ENCODE measurements around the gene LMOD2.
"Not testable (repeated sequence)": the region's sequence is repeated elsewhere in the genome, so short reads cannot be mapped to it uniquely, and the experiment has no call there.

Gene LMOD2

DNA sequence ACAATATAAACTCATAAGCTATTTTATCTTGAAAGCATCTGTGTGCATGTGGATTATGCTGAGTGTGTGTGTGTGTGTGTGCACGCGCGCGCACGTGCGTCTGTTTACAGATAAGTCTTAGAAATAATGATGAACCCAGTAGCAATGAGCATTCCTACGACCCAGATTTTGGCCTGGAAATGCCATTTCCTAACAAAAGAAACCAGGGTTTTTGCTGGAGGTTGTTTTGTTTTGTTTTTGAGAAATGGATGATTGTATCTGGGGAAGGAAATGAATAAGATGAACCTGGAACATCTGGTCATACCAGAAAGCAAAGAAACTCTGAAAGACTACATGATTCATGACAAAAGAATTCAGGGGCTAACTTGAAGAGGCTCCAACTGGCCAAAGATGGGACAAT, 22.1 kb upstream of the LMOD2 start:
- Histone ChIP-seq H2BK5ac (ENCODE audit: low read length) (no peak overlapping the region), H3K4me3 (ENCODE audit: low read length in 2 of 2) (no peak overlapping the region), H4K91ac (ENCODE audit: low read depth, low read length, poor library complexity) (no peak overlapping the region), H3K4me1 (ENCODE audit: control insufficient read depth in 2 of 2, insufficient read depth in 1 of 2, low read depth in 1 of 2, low read length in 2 of 2) (peaks cover 0 to 3% of the 10 kb centered on the region in 2 donors), H3K27me3 (ENCODE audit: control insufficient read depth in 3 of 3, insufficient read depth in 3 of 3, low read depth in 1 of 3, low read length in 3 of 3) (no peaks in the 10 kb centered on the region), H3K23ac (ENCODE audit: low read depth, low read length, poor library complexity) (no peak overlapping the region), H4K8ac (ENCODE audit: low read depth, low read length) (no peak overlapping the region), H2BK15ac (ENCODE audit: low read length) (no peak overlapping the region), H3K14ac (ENCODE audit: low read length) (no peak overlapping the region), H3K27ac (replicated peaks; ENCODE audit: low read length) (no peak overlapping the region), H3K36me3 (replicated peaks in 1 of 2; ENCODE audit: control insufficient read depth in 2 of 2, insufficient read depth in 2 of 2, low read length in 2 of 2) (no peaks in the 10 kb centered on the region), H2BK120ac (ENCODE audit: low read depth, low read length) (no peak overlapping the region), H3K4me2 (ENCODE audit: insufficient read depth, low read length, poor library complexity, severe bottlenecking) (no peak overlapping the region), H2AK5ac (ENCODE audit: low read depth, low read length) (no peak overlapping the region), H3K79me1 (ENCODE audit: low read depth, low read length) (no peaks in the 10 kb centered on the region), H2AFZ (ENCODE audit: low read length) (peak overlapping the region; percentile 54), H2BK12ac (ENCODE audit: low read length) (no peak overlapping the region), H3K4ac (ENCODE audit: low read length) (no peak overlapping the region), H3K18ac (ENCODE audit: low read length) (no peak overlapping the region), H3K9me3 (replicated peaks in 1 of 2; ENCODE audit: control insufficient read depth in 2 of 2, insufficient read depth in 1 of 2, low read depth in 1 of 2, low read length in 2 of 2) (peaks cover 0 to 2% of the 10 kb centered on the region in 2 donors), H3K9ac (ENCODE audit: low read depth, low read length, poor library complexity) (no peak overlapping the region)
- WGBS, 2 donors (ENCODE audit: extremely low coverage in 2 of 2, insufficient read length in 2 of 2, insufficient replicate concordance in 1 of 2): no CpG with 5 or more reads among the region's 7 CpGs
- no peak for DNase-seq (ENCODE audit: low spot score)

- H3K9ac ChIP-seq (ENCODE audit: low read depth, low read length, poor library complexity); H2AK5ac ChIP-seq (ENCODE audit: low read depth, low read length); H3K4me1 ChIP-seq (ENCODE audit: control insufficient read depth in 2 of 2, insufficient read depth in 1 of 2, low read depth in 1 of 2, low read length in 2 of 2); H3K23ac ChIP-seq (ENCODE audit: low read depth, low read length, poor library complexity); H2BK120ac ChIP-seq (ENCODE audit: low read depth, low read length); H3K4ac ChIP-seq (ENCODE audit: low read length); H3K4me2 ChIP-seq (ENCODE audit: insufficient read depth, low read length, poor library complexity, severe bottlenecking); H2BK15ac ChIP-seq (ENCODE audit: low read length); H3K79me1 ChIP-seq (ENCODE audit: low read depth, low read length); H2BK12ac ChIP-seq (ENCODE audit: low read length); H4K8ac ChIP-seq (ENCODE audit: low read depth, low read length); H3K4me3 ChIP-seq (ENCODE audit: low read length in 2 of 2); H3K27ac ChIP-seq (replicated peaks; ENCODE audit: low read length); H2BK5ac ChIP-seq (ENCODE audit: low read length); H3K18ac ChIP-seq (ENCODE audit: low read length); H4K91ac ChIP-seq (ENCODE audit: low read depth, low read length, poor library complexity); H3K36me3 ChIP-seq (replicated peaks in 1 of 2; ENCODE audit: control insufficient read depth in 2 of 2, insufficient read depth in 2 of 2, low read length in 2 of 2); H3K9me3 ChIP-seq (replicated peaks in 1 of 2; ENCODE audit: control insufficient read depth in 2 of 2, insufficient read depth in 1 of 2, low read depth in 1 of 2, low read length in 2 of 2); DNase-seq (ENCODE audit: low spot score); H3K27me3 ChIP-seq (ENCODE audit: control insufficient read depth in 3 of 3, insufficient read depth in 3 of 3, low read depth in 1 of 3, low read length in 3 of 3); H3K14ac ChIP-seq (ENCODE audit: low read length): not testable (repeated sequence)
- no CpG with 5 or more reads among the region's 2 CpGs for WGBS, 2 donors (ENCODE audit: extremely low coverage in 2 of 2, insufficient read length in 2 of 2, insufficient replicate concordance in 1 of 2)
- H2AFZ ChIP-seq (ENCODE audit: low read length): peak overlapping the region; percentile 54
Measured at GRCh38 chr7:123634011-123634573, 21.6 kb upstream of the LMOD2 start.

DNA sequence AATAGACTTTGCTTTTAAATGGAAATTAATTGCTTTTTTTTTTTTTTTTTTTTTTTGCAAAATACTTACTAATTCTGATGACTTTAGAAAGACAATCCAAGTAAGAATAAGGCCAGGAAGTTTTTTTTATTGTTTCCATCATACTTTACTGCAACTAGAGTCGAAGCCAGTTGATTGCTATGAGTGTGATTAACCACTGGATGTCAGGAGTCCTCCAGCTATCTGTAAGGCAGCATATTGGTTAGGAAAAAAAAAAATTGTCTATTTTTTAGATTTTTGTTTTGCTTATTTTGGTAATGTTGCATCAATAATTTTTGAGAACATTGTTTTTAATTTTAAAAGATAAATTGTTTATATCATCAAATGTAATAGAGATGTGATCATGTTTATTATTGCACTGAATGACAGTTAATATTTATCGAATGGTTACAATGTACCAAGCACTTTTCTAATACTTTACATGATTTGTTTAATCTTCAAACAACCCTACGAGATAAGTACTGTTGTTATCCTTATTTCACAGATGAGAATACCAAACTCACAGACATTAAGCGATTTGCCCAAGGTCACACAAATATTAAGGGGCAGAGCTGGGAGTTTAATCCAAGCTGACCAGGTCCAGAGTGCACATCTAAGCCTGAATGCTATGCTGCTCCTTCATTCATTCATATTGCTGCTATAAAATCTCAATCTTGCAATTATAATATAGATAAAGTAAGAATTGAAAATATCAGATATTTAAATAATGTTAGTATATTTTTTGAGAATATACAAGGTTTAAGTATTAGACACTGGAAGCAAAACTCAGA, 19.9 kb upstream of the LMOD2 start:
- no peak overlapping the region for H4K8ac ChIP-seq (ENCODE audit: low read depth, low read length)
- H3K9me3 ChIP-seq (replicated peaks in 1 of 2; ENCODE audit: control insufficient read depth in 2 of 2, insufficient read depth in 1 of 2, low read depth in 1 of 2, low read length in 2 of 2): peaks cover 0 to 5% of the 10 kb centered on the region in 2 donors
- WGBS, 2 donors (ENCODE audit: extremely low coverage in 2 of 2, insufficient read length in 2 of 2, insufficient replicate concordance in 1 of 2): no CpG with 5 or more reads among the region's 4 CpGs
- H2AFZ ChIP-seq (ENCODE audit: low read length): no peak overlapping the region
- no peak overlapping the region for H2BK12ac ChIP-seq (ENCODE audit: low read length)
- H3K4me3 ChIP-seq (ENCODE audit: low read length in 2 of 2): no peak overlapping the region
- no peaks in the 10 kb centered on the region for H3K36me3 ChIP-seq (replicated peaks in 1 of 2; ENCODE audit: control insufficient read depth in 2 of 2, insufficient read depth in 2 of 2, low read length in 2 of 2)
- no peak overlapping the region for H3K4ac ChIP-seq (ENCODE audit: low read length)
- DNase-seq (ENCODE audit: low spot score): no peak
- H3K27ac ChIP-seq (replicated peaks; ENCODE audit: low read length): no peak overlapping the region
- no peak overlapping the region for H2BK15ac ChIP-seq (ENCODE audit: low read length)
- no peak overlapping the region for H2BK5ac ChIP-seq (ENCODE audit: low read length)
- H3K4me1 ChIP-seq (ENCODE audit: control insufficient read depth in 2 of 2, insufficient read depth in 1 of 2, low read depth in 1 of 2, low read length in 2 of 2): peaks cover 0 to 3% of the 10 kb centered on the region in 2 donors
- no peaks in the 10 kb centered on the region for H3K79me1 ChIP-seq (ENCODE audit: low read depth, low read length)
- H4K91ac ChIP-seq (ENCODE audit: low read depth, low read length, poor library complexity): no peak overlapping the region
- no peak overlapping the region for H2AK5ac ChIP-seq (ENCODE audit: low read depth, low read length)
- H3K4me2 ChIP-seq (ENCODE audit: insufficient read depth, low read length, poor library complexity, severe bottlenecking): no peak overlapping the region
- H3K23ac ChIP-seq (ENCODE audit: low read depth, low read length, poor library complexity): no peak overlapping the region
- no peak overlapping the region for H3K14ac ChIP-seq (ENCODE audit: low read length)
- H3K27me3 ChIP-seq (ENCODE audit: control insufficient read depth in 3 of 3, insufficient read depth in 3 of 3, low read depth in 1 of 3, low read length in 3 of 3): no peaks in the 10 kb centered on the region
- H2BK120ac ChIP-seq (ENCODE audit: low read depth, low read length): no peak overlapping the region
- H3K18ac ChIP-seq (ENCODE audit: low read length): no peak overlapping the region
- H3K9ac ChIP-seq (ENCODE audit: low read depth, low read length, poor library complexity): no peak overlapping the region

DNA sequence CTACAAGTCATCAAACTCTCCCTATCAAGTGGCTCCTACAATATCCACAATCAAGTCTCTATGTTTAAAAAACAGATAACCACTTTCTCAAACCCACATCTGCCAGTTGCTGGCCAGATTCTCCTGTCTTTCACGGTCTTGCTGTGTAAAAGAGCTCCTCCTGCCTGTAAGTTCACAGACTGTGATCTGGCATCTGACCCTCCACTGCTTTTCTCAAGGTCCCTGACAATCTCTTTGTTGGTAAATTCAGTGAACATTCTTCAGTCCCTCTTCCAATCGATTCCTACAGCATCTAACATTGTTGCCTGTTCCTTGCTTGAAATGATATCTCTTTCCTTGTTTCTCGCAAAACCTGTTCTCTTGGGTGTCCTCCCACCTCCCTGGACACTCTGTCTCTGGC, 18.5 kb upstream of the LMOD2 start:
- H3K4me1 ChIP-seq (ENCODE audit: control insufficient read depth in 2 of 2, insufficient read depth in 1 of 2, low read depth in 1 of 2, low read length in 2 of 2): peaks cover 3% of the 10 kb centered on the region in 2 donors
- WGBS, 2 donors (ENCODE audit: extremely low coverage in 2 of 2, insufficient read length in 2 of 2, insufficient replicate concordance in 1 of 2): no CpG with 5 or more reads among the region's 3 CpGs

More for the DNA sequence above, 18.5 kb upstream of the LMOD2 start:
- Histone ChIP-seq H4K8ac (ENCODE audit: low read depth, low read length) (no peak overlapping the region), H3K4me3 (ENCODE audit: low read length in 2 of 2) (no peak overlapping the region), H3K9ac (ENCODE audit: low read depth, low read length, poor library complexity) (no peak overlapping the region), H2AFZ (ENCODE audit: low read length) (peak overlapping the region; percentile 47), H3K18ac (ENCODE audit: low read length) (no peak overlapping the region), H3K4me2 (ENCODE audit: insufficient read depth, low read length, poor library complexity, severe bottlenecking) (no peak overlapping the region), H2AK5ac (ENCODE audit: low read depth, low read length) (no peak overlapping the region), H3K27ac (replicated peaks; ENCODE audit: low read length) (no peak overlapping the region), H2BK12ac (ENCODE audit: low read length) (no peak overlapping the region), H3K23ac (ENCODE audit: low read depth, low read length, poor library complexity) (no peak overlapping the region), H3K9me3 (replicated peaks in 1 of 2; ENCODE audit: control insufficient read depth in 2 of 2, insufficient read depth in 1 of 2, low read depth in 1 of 2, low read length in 2 of 2) (peaks cover 0 to 5% of the 10 kb centered on the region in 2 donors), H3K27me3 (ENCODE audit: control insufficient read depth in 3 of 3, insufficient read depth in 3 of 3, low read depth in 1 of 3, low read length in 3 of 3) (no peaks in the 10 kb centered on the region), H2BK120ac (ENCODE audit: low read depth, low read length) (no peak overlapping the region), H3K14ac (ENCODE audit: low read length) (no peak overlapping the region), H3K36me3 (replicated peaks in 1 of 2; ENCODE audit: control insufficient read depth in 2 of 2, insufficient read depth in 2 of 2, low read length in 2 of 2) (no peaks in the 10 kb centered on the region), H2BK5ac (ENCODE audit: low read length) (no peak overlapping the region), H3K4ac (ENCODE audit: low read length) (no peak overlapping the region), H2BK15ac (ENCODE audit: low read length) (no peak overlapping the region), H4K91ac (ENCODE audit: low read depth, low read length, poor library complexity) (no peak overlapping the region), H3K79me1 (ENCODE audit: low read depth, low read length) (no peaks in the 10 kb centered on the region)
- no peak for DNase-seq (ENCODE audit: low spot score)
